Daoy (cell line): ENCODE results near the gene ERBB3. TPM values are rescaled to one million over a fixed set of nuclear protein-coding genes. Genes with fewer than 3 reads are reported as not detected.
"Not testable (repeated sequence)": the region's sequence is repeated elsewhere in the genome, so short reads cannot be mapped to it uniquely, and the experiment has no call there.

ENCODE experiments used
- DNase-seq: peaks from one replicate; pipeline ENCODE4 v3.0.0-alpha.2; 2015; ENCODE audit warnings: low read depth
- total RNA-seq: library from RNA; depleted of rRNA; stranded (reverse); fragments of >200 nt; shearing (Covaris generic); gene quantifications from 2 replicates; pipeline ENCODE4 v1.2.3, GENCODE V29; 2014; rRNA removed

ERBB3 gene
- total RNA-seq, result 0.63 TPM in 1 of 2 replicates, not detected in the other

DNA sequence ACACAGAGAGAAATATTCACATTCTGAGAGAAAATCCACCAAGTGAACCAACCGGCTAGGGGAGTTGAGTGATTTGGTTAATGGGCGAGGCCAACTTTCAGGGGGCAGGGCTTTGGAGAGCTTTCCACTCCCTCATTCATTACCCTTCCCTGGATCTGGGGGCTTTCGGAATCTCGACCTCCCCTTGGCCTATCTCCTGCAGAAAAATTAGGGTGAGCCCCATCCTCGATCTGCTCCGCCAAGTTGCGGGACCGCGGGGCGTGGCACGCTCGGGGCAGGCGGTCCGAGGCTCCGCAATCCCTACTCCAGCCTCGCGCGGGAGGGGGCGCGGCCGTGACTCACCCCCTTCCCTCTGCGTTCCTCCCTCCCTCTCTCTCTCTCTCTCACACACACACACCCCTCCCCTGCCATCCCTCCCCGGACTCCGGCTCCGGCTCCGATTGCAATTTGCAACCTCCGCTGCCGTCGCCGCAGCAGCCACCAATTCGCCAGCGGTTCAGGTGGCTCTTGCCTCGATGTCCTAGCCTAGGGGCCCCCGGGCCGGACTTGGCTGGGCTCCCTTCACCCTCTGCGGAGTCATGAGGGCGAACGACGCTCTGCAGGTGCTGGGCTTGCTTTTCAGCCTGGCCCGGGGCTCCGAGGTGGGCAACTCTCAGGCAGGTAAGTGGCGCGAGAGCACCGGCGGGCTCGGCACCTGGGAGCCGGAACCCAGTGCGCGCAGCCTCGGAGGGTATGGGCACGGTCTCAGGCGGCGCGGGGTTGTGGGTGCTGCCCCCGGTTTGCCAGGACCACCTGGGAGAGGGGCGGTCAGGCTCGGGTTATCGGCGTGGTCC, at the start of gene ERBB3:
Gene ERBB3 (plus strand): TSS at position 443 of the 833 bp plus-strand sequence. CDS start 136 bp downstream, at position 579.
- DNase-seq, result peak; percentile 90

DNA sequence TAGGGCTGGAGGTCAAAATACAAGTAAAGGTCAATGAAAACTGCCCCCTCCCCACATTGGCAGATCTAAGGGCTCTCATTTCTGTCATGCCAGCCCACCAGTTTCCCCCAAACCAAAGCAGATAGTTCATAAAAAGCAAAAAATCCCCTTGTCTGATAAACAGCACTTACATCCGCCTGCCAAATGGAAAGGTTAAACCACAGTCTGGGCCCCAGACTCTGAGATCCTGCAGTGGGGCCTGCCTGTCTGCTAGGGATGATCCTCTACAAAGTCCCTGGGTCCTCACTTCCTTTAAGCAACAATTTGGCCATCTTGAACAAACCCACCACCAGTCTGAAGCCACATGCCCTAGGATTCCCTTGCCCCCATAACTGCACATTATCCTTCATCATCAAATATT, 48.0 kb upstream of the ERBB3 start:
- no peak for DNase-seq

DNA sequence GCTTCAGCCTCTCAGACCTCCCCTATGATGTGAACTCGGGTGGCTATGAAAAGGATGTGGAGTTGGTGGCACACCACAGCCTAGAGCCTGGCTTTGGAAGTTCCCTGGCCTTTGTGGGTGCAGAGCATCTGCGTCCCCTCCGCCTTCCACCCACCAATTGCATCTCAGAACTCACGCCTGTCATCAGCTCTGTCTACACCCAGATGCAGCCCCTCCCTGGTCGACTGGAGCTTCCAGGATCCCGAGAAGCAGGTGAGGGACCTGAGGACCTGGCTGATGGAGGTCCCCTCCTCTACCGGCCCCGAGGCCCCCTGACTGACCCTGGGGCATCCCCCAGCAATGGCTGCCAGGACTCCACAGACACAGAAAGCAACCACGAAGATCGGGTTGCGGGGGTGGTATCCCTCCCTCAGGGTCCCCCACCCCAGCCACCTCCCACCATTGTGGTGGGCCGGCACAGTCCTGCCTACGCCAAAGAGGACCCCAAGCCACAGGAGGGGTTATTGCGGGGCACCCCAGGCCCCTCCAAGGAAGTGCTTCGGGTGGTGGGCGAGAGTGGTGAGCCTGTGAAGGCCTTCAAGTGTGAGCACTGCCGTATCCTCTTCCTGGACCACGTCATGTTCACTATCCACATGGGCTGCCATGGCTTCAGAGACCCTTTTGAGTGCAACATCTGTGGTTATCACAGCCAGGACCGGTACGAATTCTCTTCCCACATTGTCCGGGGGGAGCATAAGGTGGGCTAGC, 45.2 kb upstream of the ERBB3 start:
- DNase-seq, result no peak

DNA sequence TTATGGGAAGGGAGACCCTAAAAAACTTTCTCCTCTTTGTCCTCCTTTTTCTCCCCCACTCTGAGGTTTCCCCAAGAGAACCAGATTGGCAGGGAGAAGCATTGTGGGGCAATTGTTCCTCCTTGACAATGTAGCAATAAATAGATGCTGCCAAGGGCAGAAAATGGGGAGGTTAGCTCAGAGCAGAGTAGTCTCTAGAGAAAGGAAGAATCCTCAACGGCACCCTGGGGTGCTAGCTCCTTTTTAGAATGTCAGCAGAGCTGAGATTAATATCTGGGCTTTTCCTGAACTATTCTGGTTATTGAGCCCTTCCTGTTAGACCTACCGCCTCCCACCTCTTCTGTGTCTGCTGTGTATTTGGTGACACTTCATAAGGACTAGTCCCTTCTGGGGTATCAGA, 42.8 kb upstream of the ERBB3 start:
- DNase-seq, result no peak

DNA sequence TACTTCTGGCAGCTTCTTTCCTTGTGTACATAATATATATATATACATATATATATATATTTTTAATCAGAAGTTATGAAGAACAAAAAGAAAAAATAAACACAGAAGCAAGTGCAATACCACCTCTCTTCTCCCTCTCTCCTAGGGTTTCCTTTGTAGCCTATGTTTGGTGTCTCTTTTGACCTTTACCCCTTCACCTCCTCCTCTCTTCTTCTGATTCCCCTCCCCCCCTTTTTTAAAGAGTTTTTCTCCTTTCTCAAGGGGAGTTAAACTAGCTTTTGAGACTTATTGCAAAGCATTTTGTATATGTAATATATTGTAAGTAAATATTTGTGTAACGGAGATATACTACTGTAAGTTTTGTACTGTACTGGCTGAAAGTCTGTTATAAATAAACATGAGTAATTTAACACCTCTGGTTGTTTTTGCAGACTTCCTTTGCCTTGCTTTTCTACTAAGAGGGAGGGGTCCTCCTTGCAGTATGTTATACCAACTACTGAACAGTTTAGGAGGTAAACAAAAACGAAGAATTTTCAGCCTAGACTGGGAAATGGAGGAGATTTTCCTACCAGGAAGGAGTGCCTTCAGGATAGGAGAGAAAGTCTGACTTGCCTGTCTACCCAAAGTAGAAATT, 41.8 kb upstream of the ERBB3 start:
- DNase-seq, result no peak

DNA sequence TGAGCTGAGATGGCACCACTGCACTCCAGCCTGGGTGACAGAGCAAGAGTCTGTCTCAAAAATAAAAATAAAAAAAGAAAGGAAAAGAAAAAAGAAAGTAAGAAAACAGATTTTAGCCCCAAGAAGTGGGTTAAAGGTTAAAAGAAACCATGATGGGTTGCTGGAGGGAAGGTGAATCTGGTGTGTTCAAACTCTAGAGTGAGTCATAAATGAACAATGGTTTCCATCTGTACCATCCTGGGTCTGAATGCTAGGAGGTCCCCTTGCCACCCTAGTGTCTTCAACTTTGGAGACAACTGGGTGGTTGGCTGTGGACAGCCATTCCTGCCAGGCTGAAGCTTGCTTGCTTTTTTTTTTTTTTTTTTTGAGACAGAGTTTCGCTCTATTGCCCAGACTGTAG, 39.8 kb upstream of the ERBB3 start:
- DNase-seq, result no peak

GRCh38 chr12:56040963-56041551, 38.9 kb upstream of the ERBB3 start:
- DNase-seq, result no peak

- peak; percentile 100 for DNase-seq
Measured at GRCh38 chr12:56041552-56042429, 38.2 kb upstream of the ERBB3 start, which contains the start of gene RPS26. RPS26 (plus strand) TSS chr12:56041918; CDS start chr12:56042167, 249 bp downstream.

- DNase-seq, result not testable (repeated sequence)
Measured at GRCh38 chr12:56042430-56042813, 37.5 kb upstream of the ERBB3 start.

GRCh38 chr12:56042843-56043242, 37.1 kb upstream of the ERBB3 start:
- DNase-seq, result no peak

GRCh38 chr12:56046027-56046780, 33.8 kb upstream of the ERBB3 start:
- no peak for DNase-seq

DNA sequence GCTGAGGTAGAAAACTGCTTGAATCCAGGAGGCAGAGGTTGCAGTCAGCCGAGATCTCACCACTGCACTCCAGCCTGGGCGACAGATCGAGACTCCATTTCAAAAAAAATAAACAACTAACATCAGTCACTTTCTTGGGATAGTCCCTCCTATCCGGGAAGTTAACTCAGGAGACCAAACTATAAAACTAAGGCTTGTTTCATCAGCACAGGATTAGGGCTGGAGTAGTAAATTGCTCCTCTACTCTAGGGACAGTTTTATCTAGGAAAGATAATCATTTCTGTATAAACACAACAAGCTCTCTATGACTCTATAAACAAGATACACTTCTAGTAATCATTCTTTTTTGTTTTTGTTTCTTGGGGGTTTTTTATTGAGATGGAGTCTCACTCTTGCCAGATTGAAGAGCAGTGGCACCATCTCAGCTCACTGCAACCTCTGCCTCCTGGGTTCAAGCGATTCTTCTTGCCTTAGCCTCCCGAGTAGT, 26.5 kb upstream of the ERBB3 start:
- no peak for DNase-seq

DNA sequence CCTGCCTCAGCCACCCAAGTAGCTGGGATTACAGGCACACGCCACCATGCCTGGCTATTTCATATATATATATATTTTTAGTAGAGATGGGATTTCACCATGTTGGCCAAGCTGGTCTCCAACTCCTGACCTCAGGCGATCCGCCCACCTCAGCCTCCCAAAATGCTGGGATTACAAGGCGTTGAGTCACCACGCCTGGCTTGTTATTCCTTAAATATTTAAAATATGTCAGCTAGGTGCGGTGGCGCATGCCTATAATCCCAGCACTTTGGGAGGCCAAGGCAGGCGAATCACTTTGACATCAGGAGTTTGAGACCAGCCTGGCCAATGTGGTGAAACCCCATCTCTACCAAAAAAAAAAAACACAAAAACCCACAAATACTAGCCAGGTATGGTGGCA, 20.0 kb upstream of the ERBB3 start:
- peak; percentile 54 for DNase-seq

- DNase-seq, result no peak
Measured at GRCh38 chr12:56061982-56062381, 18.0 kb upstream of the ERBB3 start.

DNA sequence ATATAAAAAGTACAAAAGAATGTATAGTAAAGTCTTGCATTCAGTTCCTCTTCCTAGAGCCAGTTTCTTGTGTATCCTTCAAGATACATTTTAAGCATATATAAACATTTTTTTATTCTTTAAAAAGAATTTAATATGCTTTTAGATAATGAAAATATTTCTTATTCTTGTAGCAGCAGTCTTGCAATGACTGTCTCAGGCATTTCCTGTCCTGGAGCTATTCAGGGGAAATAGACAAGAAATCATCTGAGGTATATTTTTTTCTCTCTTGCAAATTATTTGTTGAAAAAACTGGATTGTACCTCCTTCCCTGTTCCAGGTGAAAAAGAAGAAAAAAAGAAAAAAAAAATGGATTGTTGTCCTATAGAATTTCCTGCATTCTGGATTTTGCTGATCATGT, 17.0 kb upstream of the ERBB3 start:
- no peak for DNase-seq

DNA sequence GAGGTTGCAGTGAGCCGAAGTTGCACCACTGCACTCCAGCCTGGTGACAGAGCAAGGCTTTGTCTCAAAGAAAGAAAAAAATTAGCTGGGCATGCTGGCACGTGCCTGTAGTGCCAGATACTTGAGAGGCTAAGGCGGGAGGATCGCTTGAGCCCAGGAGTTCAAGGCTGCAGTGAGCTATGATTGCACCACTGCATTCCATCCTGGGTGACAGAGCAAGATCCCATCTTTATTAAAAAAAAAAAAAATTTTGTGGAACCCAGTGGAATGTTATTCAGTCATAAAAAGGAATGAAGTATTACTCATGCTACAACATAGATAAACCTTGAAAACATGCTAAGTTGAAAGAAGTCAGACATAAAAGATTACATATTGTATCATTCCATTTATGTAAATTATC, 8.3 kb upstream of the ERBB3 start:
- no peak for DNase-seq

DNA sequence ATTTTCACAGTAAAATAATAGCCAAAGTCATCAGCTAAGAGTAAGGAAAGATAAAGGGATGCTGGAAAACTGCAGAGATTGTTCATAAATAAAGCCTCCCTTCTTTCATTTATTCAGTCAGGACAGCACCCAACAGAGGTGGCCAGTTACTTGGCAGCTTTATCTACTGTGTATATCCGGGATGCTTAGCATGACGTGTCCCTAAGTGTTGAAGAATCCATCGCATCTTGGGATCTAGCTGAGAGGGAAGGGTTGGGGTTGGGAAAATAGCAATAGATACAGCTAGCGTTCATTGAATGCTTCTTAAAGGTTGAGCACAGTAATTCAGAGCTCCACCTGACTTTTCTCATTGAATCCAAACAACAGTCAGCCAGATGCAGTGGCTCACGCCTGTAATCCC, 5.6 kb upstream of the ERBB3 start:
- no peak for DNase-seq

- not testable (repeated sequence) for DNase-seq
Measured at GRCh38 chr12:56077966-56078365, 2.0 kb upstream of the ERBB3 start.

GRCh38 chr12:56078427-56078826, 1.5 kb upstream of the ERBB3 start:
- no peak for DNase-seq
